ENCODE results near the gene MTOR. TPM values are rescaled to one million over a fixed set of nuclear protein-coding genes. Genes with fewer than 3 reads are reported as not detected.

Gene MTOR
- total and polyA plus RNA-seq, 2 of the 8 experiments (the other 6 are each of a cell fraction or from before 2014, with no cell fraction given): 44.2 to 76.8 TPM

DNA sequence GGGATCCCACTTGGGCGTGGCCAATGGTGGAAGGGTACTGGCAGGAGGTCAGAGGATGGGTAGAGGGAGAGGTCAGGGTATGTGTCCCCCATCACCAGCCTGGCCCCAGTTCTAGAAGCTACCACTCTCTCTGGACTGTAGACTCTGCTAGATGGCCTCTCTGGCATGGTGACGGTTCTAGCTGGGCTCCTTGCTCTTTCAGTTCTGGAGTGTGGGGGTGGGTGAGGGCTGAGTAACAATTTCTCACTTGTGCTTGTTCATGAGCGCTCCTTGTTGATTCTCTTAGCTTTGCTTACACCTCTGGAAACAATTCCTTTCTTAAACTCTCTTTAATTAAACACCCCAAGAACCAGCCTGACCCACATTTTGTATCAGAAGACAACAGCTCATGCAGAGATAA, 137.4 kb downstream of the MTOR start:
- no peak overlapping the region for H2BK5ac ChIP-seq (ENCODE audit: low read depth, low read length)
- TF ChIP-seq TCF12 (IDR thresholded peaks at IDR 0.05; ENCODE audit: low read depth, low read length): no peak
- TF ChIP-seq POLR2A (IDR thresholded peaks at IDR 0.05; ENCODE audit: control extremely low read depth in 1 of 2, low read depth in 2 of 2, low read length in 2 of 2): no peak
- TF ChIP-seq SRF (IDR thresholded peaks at IDR 0.05; ENCODE audit: low read depth, low read length): no peak
- no peak for TF ChIP-seq NRF1 (IDR thresholded peaks at IDR 0.05; ENCODE audit: low read depth, low read length)
- TF ChIP-seq POU5F1 (IDR thresholded peaks at IDR 0.05; ENCODE audit: low read depth, low read length): no peak
- TF ChIP-seq TAF1 (IDR thresholded peaks at IDR 0.05; ENCODE audit: low read depth, low read length): no peak
- TF ChIP-seq FOSL1 (IDR thresholded peaks at IDR 0.05; ENCODE audit: insufficient read depth, low read depth, low read length): no peak
- TF ChIP-seq TBP (IDR thresholded peaks at IDR 0.05; ENCODE audit: low read depth, low read length): no peak
- H3K79me2 ChIP-seq (ENCODE audit: control insufficient read depth in 1 of 2, insufficient read depth in 2 of 2, low read length in 2 of 2): no peaks in the 10 kb centered on the region
- H2BK20ac ChIP-seq (ENCODE audit: low read length): no peak overlapping the region
- no peak overlapping the region for H2BK15ac ChIP-seq (ENCODE audit: low read length)
- H3K23ac ChIP-seq (ENCODE audit: insufficient read length): no peak overlapping the region
- DNase-seq (ENCODE audit: low read depth in 1 of 2, low spot score in 2 of 2) (no peak), FAIRE-seq (no peak)
- H3K4ac ChIP-seq (replicated peaks; ENCODE audit: insufficient read length, low read depth, low read length): no peak overlapping the region
- H2BK120ac ChIP-seq (replicated peaks; ENCODE audit: low read depth, low read length): no peak overlapping the region
- H3K4me2 ChIP-seq (ENCODE audit: insufficient read depth in 1 of 2, low read depth in 2 of 2, low read length in 2 of 2): no peak overlapping the region
- no peaks in the 10 kb centered on the region for H3K23me2 ChIP-seq (ENCODE audit: low read depth, low read length)
- no peak overlapping the region for H2AFZ ChIP-seq (ENCODE audit: low read length)
- ChIA-PET CTCF (ENCODE audit: partially characterized antibody) (interaction anchor here (0.5 to 1.1 kb wide), 3 partner anchors 22 to 875 kb away, joined by 3 read pairs; no protein-coding TSS in a partner anchor), POLR2A (ENCODE audit: partially characterized antibody) (interaction anchor here (1.2 kb wide), 1 partner anchor 101 kb away, joined by 3 read pairs; no protein-coding TSS in a partner anchor)
- H4K5ac ChIP-seq (ENCODE audit: insufficient read length, low read depth, low read length): no peak overlapping the region
- no peak overlapping the region for H2BK12ac ChIP-seq (ENCODE audit: low read depth, low read length)
- no peak overlapping the region for H3K4me3 ChIP-seq (ENCODE audit: extremely low read depth in 1 of 4, insufficient read depth in 2 of 4, low read depth in 3 of 4, low read length in 4 of 4)
- H3K56ac ChIP-seq (replicated peaks; ENCODE audit: insufficient read length, low read depth, low read length): no peak overlapping the region
- H4K91ac ChIP-seq (replicated peaks; ENCODE audit: insufficient read length, low read length): no peak overlapping the region
- no peaks in the 10 kb centered on the region for H3K27me3 ChIP-seq (replicated peaks in 1 of 4; ENCODE audit: control insufficient read depth in 3 of 4, extremely low read depth in 1 of 4, insufficient read depth in 3 of 4, low read length in 3 of 4)
- H3K9ac ChIP-seq (replicated peaks in 1 of 4; ENCODE audit: extremely low read depth in 1 of 4, low read depth in 3 of 4, low read length in 3 of 4): no peak overlapping the region; a peak in 1 of 7 replicates
- peaks cover 2 to 3% of the 10 kb centered on the region in 2 experiments for H4K20me1 ChIP-seq (replicated peaks in 1 of 2; ENCODE audit: control insufficient read depth in 1 of 2, insufficient read depth in 2 of 2, low read length in 2 of 2)
- 93% methylated on average over 3 of the region's 3 CpGs; no CpG with 5 or more reads in 1 of the 2 experiments for WGBS, 2 experiments (ENCODE audit: extremely low coverage in 1 of 2, insufficient coverage in 1 of 2, insufficient read length in 1 of 2, insufficient replicate concordance in 2 of 2, low coverage in 1 of 2, low lambda C conversion rate in 2 of 2, missing lambda C conversion rate in 1 of 2)
- no peaks in the 10 kb centered on the region for H3K9me3 ChIP-seq (ENCODE audit: insufficient read depth in 2 of 2, low read depth in 1 of 2, low read length in 1 of 2)
- no peaks in the 10 kb centered on the region for H3K4me1 ChIP-seq (replicated peaks in 1 of 4; ENCODE audit: control insufficient read depth in 3 of 4, insufficient read depth in 4 of 4, low read length in 3 of 4)
- no peak overlapping the region for H2AK5ac ChIP-seq (ENCODE audit: low read depth, low read length)
- no peak overlapping the region for H3K27ac ChIP-seq (ENCODE audit: low read depth, low read length)
- H4K8ac ChIP-seq (ENCODE audit: extremely low read depth, insufficient read depth, low read length): no peak overlapping the region
- H3K14ac ChIP-seq (ENCODE audit: insufficient read length): no peak overlapping the region
- peaks cover 37 to 74% (median 67%) of the 10 kb centered on the region in 4 experiments for H3K36me3 ChIP-seq (ENCODE audit: control insufficient read depth in 2 of 4, insufficient read depth in 4 of 4, low read length in 3 of 4)
- no peaks in the 10 kb centered on the region for H3K79me1 ChIP-seq (ENCODE audit: low read depth, low read length)
- no peak overlapping the region for H3K18ac ChIP-seq (ENCODE audit: extremely low read depth, low read length)

All from H1 (cell line).